CD4-positive, alpha-beta T cell treated with Interleukin-15 for 1 hour (primary cell): ENCODE data around the gene IGSF9.
A peak's percentile ranks its signal among the peaks of the same experiment; 100 is the strongest.

ENCODE experiments used
- DNase-seq: peaks from one replicate; pipeline ENCODE4 v3.0.0-alpha.2; 2020

The IGSF9 gene

DNA sequence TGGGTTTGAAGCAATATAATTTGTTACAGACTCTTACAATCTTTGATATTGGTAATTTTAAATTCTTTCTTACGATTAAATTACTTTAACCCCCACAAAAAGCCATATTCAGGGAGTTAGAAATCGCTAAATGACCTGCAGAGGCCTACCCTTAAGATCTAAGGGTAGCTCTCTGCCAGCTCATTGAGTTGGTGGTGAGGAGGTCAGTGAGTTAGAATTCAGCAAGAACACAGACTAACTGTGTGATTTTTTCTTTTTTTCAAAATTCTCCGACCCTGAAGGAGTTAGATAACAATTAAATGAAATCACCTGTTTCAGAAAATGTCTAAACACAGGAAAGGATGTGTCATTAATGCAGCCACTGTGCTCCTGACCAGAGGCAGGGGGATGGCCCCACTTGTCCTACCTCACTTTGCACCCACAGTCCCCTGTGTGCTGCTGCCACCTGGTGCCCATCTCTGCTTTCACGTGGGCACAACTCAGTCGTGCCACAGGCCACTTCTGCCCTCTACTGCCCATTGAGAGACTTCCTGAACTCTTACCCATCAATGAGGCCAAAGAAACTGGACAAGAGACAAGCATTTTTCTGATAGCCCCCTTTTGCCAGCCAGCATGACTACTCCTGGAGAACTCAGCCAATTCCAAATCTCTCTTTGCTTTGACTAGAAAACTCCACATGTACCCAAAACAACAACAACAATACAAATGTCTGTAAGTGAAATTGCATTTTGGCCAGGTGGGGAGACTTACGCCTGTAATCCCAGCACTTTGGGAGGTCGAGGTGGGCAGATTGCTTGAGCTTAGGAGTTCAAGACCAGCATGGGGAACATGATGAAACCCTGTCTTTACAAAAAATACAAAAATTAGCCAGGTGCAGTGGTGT is 53.9 kb downstream of the IGSF9 start:
- peak; percentile 84 for DNase-seq

DNA sequence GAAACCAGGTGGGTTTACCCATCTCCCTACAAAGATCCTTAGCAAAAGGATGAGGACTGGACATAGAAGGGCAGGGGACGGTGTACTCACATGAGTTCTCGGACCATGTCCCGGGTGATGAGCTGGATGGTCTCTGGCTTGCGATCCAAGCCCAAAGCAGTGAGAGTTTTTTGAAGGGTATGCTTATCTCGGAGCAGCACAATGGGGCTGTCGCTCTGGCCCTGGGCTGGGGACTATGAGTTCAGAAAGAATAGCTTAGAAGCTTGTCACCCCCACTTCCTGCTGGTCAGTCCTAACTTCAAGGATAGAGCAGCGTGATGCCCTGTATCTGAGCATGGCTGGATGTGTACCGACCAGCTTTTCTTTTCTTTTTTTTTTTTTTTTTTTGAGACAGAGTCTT is 55.0 kb downstream of the IGSF9 start:
- DNase-seq, result no peak

DNA sequence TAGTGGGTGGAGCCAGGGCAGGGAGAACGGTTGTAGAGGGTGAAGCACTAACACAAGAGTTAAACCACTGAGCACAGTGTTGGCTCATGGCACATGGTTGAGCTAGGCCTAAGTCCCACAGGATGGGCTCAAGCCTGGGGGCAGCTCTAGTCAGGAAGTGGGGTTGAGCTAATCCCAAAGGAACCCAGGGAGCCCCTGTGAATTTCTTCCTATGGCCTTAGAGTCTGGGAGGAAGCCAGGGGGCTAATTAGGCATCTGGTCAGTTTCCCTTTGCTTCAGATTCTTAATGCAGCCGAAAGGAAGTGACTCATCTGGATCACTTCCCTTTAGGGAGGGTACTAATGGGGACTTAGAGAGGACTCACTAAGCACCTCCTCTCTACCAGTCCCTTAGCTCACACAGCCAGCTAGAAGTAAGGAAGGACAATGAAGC is 55.6 kb downstream of the IGSF9 start:
- no peak for DNase-seq

DNA sequence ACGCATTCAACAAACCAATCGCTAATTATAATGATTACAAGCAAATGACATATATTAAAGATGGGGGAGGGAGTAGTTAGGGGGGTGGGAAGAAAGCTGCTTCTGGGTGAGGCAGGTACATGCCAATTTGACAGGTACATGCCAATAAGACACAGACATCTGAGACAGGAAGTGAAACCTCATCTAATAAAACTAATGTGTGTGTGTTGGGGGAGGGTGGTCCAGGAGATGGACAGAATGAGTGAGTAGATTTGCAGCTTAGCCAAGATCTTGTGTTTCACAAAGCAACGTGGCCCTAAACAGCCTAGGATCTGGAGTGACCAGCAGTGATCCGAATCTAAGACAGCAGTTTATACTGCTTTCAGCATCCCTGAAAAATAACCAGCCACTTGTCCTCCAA is 56.2 kb downstream of the IGSF9 start:
- no peak for DNase-seq

DNA sequence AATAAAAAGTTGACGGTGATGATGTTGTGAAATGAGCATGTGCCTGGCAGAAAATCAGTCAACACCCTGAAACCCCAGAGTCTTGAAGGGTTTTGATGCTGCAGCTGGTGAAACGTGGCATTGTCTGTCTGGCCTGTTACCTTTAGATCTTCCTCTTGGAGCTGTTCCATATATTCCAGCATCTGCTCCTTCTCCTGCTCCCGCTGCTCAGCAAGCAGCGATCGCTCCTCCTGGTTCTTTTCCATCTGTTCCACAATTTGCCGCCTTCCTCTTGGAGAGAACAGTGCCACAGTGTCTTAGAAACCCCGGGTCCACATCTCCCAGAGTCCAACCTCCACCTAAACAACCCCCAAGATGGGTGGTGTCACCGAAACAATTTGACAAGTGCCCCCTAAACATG is 61.1 kb downstream of the IGSF9 start:
- no peak for DNase-seq

DNA sequence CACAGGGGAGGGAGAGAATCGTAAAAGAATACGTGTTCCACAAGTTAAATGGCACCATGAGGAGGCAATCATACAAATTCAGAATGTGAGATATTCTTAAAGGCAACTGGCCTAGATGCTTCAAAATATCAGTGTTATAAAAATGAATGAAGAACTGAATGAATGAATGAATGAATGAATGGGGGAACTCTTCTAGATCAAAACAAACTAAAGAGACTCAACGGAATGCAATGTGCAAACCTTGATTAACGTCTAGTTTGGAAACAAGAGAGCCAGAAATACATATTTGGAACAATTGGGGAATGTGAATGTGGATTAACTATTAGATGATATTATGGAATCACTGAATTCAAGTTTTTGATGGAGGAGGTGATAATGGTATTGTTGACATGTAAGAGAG is 62.3 kb downstream of the IGSF9 start:
- no peak for DNase-seq

DNA sequence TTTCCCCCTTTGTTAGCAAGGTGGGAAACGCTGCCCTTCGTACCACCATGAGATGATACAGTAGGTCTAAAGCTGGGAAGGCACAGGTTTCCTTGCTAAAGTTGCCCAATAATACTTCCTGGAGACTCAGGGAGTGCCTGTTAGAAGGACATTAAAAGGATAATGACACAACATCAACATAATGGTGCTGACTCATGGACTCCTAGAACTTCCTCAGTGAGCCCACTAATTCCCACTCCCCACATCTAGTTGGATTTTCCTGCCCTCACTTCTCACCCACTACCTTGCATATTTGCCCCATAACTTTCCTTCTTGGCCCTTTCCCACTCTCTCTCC is 62.9 kb downstream of the IGSF9 start:
- DNase-seq, result no peak

DNA sequence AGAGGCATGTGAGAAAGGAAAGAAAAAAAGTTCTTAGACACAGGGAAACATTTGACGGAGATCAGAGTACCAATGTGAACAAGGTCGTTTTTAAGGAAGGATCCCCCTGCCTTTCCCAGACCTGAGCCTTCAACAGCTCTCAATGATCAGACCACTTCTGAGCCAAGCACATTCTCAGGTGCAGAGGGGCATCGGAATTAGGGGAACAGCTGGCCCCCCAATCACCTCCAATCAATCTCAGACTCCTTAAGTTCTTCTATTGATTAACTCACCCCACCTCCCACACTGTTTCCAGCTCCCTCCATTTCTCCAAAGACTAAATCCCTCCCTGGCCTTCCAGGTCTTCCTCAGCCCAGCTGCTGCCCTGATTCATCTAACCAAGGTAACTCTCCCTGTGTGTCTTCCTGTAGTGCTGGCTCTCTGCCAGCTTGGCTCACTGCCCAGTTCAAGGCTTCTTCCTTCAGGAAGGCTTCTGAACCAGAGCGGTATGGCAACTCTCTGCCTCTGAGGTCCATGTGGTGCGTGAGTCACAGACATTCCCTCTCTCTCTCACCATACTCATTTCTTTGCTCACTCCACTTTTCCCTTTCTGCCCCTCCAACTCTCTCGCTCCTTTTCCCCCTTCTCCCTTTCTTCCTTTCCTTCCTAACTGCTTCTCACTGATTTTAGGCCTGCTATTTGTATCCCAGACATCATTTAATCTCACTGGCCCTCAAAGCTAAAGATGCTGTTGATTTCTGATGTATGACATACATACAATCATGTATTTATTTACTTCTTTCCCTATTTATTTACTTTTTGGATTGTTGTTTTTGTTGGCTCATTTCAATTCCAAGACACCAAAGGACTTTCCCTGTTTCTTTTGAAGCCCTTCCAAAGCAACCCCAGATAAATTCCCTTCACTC is 63.5 kb downstream of the IGSF9 start:
- peak; percentile 46 for DNase-seq

DNA sequence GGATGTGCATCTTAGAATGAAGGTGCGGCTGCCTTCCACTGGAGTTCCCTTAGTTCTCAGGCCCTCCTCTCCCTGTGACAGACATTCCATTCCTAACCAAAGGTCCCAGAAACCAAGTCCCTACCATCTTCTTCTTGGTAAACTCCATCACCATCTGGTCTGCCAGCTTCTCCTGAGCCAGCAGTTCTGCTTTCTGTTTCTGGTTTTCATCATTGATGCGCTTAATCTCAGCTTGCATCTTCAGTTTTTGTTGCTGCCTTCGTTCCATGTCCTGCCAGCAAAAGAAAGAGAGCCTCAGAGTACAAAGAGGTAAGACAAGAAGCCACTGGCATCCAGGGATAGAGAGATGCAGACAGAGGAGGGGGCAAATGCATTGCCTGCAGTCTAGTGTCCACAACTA is 65.0 kb downstream of the IGSF9 start:
- DNase-seq, result no peak

DNA sequence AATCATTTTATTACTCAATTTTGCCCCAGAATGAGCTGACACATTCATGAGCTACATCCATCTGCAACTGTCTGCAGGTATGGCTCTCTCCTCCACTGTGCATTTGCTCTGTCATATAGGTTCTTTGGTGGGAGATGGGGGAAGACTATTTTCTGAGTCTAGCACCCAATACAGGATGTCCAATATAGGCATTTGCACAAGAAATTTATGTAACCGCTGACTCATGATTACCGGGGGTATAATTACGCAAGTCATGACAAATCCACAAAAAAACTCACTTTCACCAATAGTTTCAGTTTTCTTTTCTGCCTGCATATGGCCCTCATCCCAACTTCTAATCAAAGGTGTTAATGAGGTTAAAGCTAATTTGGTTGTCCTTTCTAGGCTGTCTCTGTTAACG is 65.4 kb downstream of the IGSF9 start:
- no peak for DNase-seq

DNA sequence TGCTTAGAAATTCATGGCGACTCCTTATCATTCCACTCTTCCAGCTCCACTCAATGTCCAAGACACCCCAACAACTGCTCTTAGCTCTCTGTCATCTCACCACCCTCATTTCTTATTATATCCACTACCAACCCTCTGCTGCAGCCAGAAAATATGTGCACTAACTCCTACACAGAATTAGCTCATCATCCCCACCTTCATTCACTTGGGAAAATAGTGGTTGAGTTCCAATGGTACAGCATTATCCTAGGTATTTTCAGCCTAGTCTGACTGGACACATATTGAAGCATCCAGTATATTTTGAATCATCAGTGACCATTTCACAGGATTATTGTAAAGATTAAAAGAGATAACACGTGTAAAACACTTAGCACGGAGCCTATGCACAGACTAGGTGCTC is 66.3 kb downstream of the IGSF9 start:
- no peak for DNase-seq

DNA sequence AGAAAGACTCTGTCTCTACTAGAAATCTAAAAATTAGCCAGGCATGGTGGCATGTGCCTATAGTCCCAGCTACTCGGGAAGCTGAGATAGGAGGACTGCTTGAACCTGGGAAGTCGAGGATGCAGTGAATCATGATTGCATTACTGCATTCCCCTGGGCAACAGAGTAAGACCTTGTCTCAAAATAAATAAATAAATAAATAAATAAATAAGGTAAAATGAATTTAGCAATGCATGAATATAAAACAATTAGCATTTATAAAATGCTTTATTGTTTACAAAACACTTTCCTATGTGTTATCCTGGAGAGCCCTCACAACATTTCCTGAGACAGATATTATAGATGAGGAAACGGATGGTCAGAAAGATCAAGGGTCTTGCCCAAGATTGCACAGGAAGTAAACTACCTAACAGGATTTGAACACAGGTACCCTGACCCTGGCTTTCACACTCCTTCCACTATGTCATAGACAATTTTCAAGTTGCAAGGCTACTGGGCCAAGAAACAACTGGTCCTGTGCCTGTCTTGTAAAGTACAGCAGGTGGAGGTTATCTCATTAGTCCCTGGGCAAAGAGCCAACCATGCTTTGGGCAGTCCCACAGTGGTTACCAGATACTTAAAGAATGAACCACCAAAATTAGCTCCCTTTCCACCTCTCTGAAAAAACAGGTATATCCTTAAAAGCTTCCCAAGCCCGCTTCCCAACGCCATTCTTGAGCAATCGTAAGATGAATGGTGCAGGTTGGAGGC is 67.5 kb downstream of the IGSF9 start:
- DNase-seq, result no peak
